H54 (cell line): Measurements from ENCODE around the gene LPCAT1.
"Not testable (repeated sequence)": the region's sequence is repeated elsewhere in the genome, so short reads cannot be mapped to it uniquely, and the experiment has no call there.

Experiments
- DNase-seq: peaks from one replicate; pipeline ENCODE4 v3.0.0; 2011; ENCODE audit warnings: low spot score, mixed read lengths; ENCODE audit not compliant: insufficient read length
- FAIRE-seq: peaks from 3 replicates; lab custom pipeline; 2011; peaks lifted over from hg19 to GRCh38; lab: Jason Lieb, UNC
- POLR2A ChIP-seq: IDR thresholded peaks from 2 replicates; pipeline ENCODE4 v1.6.1; 2011; ENCODE audit warnings: low read depth, mild to moderate bottlenecking, low read length

LPCAT1 gene

DNA sequence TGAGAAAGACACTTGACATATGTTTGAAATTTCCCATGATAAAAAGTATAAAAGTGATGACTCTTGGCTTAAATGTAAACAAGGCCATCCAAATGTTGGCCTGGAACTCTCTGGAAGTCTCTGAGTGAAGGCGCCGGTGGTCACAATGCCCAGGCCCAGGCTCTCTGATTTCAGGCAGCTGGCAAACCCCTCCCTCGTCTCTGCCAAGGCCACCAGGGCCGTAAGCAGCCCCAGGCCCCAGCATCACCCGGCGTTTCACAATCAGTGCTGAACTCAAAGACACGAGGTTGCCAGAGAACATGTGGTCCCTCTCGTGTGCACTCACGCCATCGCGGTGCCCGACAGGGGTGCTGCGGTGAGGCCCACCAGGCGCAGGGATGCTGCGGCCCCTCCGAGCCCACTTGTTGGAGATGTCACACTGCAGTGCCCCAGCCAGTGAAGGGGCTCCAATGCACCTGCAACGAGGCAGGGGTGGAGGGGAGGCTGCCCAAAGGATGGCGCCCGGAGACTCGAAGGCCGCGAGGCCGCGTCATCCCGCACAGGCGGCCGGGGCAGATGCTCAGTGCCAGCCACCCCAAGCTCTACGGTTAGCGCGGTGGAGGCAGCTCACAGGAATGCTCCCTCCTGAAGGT is 15.0 kb downstream of the LPCAT1 start:
- FAIRE-seq, result no peak
- no peak for DNase-seq
- no peak for TF ChIP-seq POLR2A

DNA sequence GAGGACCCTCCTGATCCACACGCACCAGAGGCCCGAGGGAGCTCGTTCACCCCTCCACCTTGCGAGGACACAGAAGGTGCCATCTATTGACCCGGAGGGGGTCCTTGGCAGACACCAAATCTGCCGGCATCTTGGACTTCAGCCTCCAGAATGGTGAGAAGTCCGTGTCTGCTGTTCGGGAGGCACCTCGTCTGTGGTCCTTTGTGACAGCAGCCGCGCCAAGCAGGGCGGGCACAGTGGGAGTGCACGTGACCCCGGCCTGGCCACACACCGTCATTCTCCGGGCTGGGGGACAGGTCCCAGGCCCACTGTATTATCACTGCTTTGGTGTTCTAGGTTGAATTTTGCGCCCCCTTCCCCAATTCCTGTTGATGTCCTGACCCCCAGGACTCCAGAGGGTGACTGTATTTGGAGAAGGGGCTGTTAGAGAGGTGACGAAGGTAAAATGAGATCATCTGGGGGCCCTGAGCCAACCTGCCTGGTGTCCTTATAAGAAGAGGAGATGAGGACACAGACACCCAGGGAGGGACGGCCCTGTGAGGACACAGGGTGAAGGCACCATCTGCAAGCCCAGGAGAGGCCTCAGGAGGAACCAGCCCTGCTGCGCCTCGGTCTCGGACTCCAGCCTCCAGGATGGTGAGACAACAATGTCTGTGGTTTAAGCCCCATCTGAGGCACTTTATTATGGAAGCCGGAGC is 15.7 kb downstream of the LPCAT1 start:
- DNase-seq (no peak), FAIRE-seq (no peak)

DNA sequence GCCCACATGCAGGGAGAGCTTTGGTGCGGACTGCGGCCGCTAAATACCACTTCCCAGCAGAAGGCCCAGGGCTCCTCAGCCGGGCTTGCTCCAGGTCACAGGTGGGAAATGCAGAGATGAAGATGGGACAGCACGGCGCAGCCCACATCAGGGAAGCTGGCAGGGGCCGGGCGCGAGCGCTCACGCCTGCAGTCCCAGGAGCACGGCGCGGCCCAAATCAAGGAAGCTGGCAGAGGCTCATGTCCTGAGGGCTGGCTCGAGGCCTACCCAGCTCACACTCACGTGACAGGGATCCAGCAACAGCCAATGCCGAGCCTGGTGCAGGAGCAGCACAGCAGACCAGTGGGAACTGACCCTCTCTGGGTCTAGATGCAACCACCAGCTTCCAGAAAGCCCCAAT is 16.3 kb downstream of the LPCAT1 start:
- no peak for TF ChIP-seq POLR2A
- DNase-seq (no peak), FAIRE-seq (no peak)

More for the DNA sequence above, 15.7 kb downstream of the LPCAT1 start:
- TF ChIP-seq POLR2A, result no peak

DNA sequence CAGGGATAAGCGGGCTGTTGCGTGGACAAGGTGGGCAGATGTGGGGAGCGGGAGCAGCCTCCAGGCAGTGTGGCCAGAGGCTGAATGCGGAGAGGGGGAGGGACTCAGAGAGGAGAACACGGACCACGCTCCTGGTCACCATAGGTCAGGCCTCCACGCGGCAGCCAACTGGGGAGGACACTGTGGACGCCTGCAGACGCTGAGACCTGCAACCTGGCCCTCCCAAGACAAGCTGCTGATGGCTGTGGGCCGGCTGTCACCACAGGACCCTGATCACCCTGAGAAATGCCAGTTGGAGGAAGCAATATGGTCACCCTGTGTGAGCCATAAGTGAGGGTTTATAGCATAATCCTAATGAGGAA is 16.8 kb downstream of the LPCAT1 start:
- no peak for FAIRE-seq
- no peak for TF ChIP-seq POLR2A
- no peak for DNase-seq

DNA sequence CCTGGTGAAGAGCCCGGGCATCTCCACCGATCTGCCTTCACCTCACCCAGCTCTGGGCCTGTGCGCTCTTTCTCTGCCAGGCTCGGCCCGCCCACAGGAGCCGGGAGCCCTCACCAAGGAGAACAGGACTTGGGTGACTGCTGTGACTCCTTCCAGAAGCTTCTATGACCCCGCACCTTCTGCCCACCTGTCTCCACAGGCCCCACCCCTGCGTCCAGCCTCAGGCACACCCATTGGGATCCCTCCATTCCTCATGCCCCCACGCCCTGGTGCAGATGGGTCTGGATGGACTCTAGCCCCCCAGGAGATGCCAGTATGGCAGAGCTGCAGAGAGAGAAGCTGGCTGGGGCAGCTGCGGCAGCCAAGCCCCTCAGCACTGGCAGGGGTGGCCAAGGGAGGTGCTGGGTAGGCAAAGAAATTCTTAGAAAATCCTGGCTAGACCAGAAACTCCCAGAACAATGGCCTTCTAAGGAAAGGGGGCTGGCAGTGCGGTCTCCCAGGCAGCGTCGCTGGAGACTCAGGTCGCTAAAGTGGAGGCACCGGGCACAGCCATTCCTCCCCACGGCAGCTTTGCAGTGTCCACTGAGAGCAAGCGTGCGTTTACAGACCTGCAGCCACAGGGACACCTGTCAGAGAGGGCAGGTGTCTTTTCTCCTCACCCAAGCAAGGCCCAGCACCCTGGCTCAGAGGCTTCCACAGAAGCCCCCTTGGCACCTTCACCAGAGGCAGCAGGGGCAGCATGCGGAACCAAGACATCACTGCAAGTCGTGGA is 17.3 kb downstream of the LPCAT1 start:
- DNase-seq, result no peak
- FAIRE-seq, result no peak
- TF ChIP-seq POLR2A, result no peak

DNA sequence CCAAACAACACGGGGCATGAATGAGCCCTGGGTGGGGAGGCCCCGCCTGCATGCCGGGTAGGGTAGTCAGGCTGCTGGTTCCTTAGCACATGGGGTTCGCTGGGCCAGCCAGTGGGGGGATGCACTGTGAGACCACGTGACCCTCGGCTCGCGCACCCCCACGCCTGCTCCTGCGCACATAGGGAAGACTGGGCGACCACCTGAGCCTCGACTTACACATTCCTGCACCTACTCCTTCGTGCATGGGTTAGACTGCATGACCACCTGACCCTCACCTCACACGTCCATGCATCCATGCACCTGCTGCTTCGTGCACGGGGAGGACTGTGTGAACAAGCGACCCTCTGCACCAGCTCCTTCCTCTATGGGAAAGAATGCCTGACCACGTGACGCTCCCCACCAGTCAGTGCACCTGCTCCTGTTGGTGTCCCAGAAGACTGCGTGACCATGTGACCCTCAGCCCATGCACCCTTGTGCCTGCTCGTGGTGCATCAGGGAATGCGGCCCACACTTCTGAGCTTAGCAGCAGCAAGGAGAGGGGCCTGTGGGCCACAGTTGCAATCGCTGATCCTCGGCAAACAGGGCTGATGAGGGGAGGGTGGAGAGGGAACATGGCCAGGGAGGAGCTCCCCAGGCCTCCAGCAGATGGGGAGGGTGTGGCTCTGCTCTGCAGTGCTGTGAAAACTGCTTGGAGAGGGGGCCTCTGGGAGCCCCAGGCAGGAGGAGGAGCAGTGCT is 18.1 kb downstream of the LPCAT1 start:
- no peak for TF ChIP-seq POLR2A
- FAIRE-seq (no peak), DNase-seq (no peak)

DNA sequence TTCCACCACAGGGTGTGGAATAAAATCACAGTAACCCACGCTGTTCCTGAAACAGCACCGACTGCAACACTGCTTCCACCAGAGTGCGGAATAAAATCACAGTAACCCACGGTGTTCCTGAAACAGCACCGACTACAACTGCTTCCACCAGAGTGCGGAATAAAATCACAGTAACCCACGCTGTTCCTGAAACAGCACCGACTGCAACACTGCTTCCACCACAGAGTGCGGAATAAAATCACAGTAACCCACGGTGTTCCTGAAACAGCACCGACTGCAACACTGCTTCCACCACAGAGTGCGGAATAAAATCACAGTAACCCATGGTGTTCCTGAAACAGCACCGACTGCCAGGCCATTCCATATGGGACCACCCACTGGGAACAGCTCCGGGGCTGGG is 18.7 kb downstream of the LPCAT1 start:
- DNase-seq, FAIRE-seq: not testable (repeated sequence)

DNA sequence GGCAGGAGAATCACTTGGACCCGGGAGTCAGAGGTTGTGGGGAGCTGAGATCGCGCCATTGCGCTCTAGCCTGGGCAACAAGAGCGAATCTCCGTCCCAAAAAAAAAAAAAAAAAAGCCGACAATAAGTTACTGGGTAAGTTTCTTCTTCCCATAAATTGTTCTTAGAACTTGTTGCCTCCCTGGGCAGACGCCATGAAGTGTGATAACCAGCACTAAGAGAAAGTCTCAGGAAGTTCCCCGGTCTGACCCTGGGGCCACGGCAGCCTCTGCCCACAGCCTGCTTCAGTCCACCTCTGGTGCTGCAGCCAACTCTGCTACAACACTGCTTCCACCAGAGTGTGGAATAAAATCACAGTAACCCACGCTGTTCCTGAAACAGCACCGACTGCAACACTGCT is 19.1 kb downstream of the LPCAT1 start:
- TF ChIP-seq POLR2A, result no peak
- FAIRE-seq (no peak), DNase-seq (no peak)

DNA sequence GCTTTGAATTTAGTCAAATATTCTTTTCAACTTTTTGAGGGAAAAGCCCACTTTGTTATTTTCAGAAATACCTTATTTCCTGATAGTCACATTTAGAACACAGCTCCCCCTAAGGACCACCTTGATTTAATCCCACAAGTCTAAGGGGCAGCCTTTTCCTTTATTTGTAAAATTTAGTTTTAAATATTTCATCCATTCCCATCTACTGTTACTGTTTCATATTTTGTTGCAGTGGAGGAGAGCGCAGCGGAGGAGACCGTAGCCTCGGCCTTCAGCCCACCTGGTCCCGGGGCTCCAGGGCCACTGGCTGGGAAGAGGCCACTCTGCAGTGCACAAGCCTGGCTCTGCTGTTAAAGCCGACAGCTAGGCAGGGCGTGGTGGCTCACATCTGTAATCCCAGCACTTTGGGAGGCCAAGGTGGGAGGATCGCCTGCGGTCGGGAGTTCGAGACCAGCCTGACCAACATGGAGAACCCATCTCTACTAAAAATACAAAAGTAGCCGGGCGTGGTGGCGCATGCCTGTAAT is 19.6 kb downstream of the LPCAT1 start:
- no peak for TF ChIP-seq POLR2A
- no peak for FAIRE-seq
- DNase-seq, result no peak

DNA sequence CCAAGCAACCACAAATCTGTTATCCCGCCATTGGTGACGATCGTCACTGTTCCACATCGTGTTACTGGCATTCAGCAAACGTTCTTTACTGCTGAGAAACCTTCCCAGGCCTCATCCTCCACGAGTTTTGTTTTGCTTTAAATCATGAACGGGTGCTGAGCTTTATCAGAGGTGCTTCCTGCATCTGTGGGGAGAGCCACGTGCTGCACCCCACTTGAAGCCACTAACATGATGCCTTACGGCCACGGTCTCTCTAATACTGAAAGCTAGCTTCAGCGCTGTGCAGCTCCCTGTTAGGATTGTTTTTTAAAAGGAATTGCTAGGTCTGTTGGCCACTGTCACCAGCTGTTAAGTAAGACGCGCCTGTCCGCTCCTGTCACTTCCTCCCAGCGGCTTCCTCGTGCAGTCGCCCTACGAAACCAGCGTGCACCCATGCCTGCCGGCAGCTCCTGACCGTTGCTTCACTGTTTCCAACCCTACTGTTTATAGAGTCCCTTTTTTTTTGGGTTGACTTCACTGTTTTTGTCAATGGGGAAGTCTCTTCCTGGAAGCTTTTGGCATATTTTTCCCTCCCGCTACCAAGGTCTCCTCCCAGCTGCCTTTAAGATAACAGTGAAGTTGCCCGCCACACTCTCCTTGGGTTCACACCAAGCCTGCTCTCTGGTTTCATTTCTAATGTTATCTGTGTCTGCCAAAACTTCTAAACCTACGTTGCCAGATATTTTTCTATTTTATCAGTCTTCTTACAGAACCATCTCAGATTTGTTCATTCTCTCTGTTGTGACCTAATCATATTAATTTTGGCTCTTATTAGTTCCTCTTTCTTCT is 20.3 kb downstream of the LPCAT1 start:
- FAIRE-seq, result no peak
- no peak for TF ChIP-seq POLR2A
- no peak for DNase-seq

DNA sequence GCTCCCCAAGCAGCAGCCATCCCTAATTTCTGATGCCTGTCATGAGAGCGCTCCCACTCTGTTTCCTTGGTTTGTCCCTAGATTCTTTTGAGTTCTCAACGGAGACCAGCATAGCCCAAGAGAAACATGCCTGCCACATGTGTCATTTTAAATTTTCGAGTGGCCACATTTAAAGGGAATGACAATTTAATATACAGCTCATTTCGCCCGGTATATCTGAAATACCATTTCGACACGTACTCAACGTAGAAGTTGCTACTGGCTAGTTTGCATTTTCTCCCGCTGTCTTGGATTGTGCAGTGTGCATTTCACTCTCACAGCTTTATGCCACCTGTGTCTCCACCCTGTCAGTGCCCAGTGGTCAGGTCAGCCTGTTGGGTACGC is 21.0 kb downstream of the LPCAT1 start:
- FAIRE-seq, result no peak
- TF ChIP-seq POLR2A, result no peak
- no peak for DNase-seq

DNA sequence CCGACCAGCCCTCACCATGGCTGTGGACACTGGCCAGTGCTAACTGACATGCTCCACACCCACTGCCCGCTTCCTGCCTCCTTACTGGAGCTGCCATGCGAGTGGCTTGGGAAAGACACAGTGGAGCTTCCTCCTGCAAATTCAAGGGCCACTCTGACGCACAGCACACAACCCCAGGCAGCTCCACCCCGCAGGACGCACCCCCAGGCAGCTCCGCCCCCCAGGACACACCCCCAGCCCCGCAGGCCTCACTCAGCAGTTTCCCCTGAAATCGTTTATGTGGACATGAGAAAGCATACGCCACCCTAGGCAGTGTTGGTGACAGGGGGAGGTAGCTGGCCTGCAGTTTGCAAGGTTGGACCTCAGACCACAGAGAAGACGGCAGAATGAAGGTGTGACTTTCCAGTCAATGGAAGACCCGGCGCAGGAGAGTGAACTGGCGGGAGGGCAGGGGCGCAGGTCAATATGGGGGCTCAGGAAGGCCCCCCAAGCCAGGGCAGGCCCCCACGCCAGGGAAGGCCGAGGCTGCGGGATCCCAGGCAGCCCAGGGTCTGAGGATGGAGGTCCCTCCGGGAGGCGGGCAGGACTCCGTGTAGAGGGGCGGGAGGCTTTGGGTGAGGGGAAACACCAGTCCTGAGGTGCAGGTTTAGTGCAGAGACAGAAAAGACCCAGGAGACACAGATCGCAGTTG is 21.6 kb downstream of the LPCAT1 start:
- TF ChIP-seq POLR2A, result no peak
- no peak for DNase-seq
- FAIRE-seq, result no peak
